ENCODE data around the gene C1QTNF9B.

The C1QTNF9B gene

DNA sequence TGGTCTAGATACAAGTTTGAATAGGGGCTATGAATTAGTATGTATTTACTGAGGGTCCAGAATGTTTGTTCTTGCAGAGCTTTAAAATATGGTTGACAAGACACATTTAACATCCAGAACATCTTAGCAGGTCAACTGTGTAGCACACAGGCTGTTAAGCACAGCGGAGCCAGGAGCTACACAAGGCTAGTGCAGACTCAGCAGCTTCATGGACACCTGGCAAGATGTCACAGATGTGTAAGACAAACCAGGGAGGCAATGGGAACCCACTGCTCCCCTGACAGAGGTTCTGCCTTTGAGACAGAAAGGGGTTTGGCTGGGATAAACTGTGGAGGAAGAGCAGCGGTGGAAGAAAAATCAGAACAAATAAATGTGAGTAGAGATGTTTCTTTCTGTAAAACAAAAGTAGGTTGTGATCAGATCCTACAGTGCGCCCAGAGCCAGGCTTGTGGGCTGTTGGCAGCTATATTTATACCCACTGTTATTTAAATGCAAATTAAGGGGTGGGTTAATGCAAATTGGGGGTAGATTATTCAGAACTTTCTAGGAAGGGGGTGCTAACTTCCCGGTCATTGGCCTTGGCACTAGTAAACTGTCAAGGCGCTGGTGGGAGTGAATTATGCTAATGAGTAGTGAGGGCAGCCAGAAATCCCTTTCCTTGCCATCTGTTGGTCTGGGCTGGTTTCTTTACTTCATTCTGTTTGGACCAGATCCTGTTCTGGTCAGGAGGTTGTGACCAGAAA, 41.1 kb downstream of the C1QTNF9B start:
- DNase-seq = no peak

GRCh38 chr13:23855360-23855759, 41.9 kb downstream of the C1QTNF9B start:
- no peak for DNase-seq

DNA sequence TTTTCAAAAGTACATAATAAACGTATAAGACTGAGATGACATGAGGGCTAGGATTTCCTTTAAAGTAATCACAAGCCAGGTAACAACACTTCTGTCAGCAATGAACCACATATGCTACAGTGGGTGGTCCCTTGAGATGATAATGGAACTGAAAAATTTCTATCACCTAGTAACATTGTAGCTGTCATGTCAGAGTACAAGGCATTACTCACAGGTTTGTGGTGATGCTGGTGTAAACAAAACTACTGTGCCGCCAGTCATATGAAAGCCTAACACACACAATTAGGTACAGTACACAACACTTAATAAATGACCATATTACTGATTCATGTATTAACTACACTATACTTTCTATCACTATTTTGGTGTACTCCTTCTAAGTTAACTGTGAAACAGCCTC, 45.0 kb downstream of the C1QTNF9B start:
- DNase-seq = no peak

DNA sequence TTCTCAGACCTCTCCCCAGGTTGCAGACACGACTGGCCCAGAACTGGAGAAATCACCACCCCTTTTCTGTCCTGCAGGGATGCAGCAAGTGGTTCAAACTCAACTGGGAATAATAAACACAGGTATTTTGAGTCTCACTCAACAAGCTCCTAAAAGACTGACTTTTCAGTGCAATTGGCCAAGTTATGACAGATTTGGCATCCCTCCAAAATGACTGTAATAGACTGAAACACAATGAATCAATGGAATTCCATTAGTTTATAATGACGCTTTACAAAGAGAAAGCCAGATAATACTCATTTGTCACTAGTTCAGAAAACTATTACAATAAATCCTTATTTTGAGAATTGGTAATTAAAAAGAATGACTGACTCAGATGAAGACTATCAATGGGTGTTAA, 46.2 kb downstream of the C1QTNF9B start:
- no peak for DNase-seq

DNA sequence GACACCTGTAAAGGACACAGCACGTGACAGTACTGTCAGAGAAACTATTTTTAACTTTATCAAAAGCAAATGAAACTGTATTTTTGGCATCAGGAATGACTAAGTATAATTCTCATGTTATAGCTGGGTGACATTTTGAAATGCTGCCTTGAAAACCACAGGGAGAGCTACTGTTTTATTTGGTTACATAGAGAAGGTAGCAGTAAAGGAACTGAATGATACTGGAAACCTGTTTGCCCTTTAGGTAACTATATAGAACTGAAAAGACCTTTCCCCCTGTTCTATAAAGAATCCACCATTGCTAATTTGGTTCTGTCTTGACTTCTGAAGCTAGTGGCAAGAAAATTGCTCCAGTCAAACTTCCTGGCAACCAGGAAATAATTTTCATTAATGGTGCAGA, 47.2 kb downstream of the C1QTNF9B start:
- DNase-seq = no peak

DNA sequence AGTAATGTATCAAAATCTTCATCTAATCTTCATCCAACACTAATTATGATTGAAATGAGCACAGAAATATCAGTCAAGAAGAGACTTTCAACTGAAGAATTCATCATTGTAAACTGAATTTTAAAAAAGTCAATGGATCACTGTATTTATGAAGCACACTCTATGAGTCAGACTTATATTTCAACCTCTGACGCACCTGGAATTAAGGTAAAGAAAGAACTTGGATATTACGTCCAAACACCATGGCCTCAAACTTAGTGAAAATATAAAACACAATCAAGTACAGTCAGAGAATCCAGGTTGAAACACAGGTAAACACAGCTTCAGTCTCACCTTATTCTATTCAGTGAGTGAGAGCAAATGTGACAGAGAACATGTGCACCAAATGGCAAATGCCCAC, 47.6 kb downstream of the C1QTNF9B start:
- DNase-seq = no peak

- DNase-seq = no peak
Observed at GRCh38 chr13:23848646-23849141, 48.6 kb downstream of the C1QTNF9B start.

GRCh38 chr13:23848019-23848418, 49.3 kb downstream of the C1QTNF9B start:
- DNase-seq = no peak

GRCh38 chr13:23847497-23847896, 49.8 kb downstream of the C1QTNF9B start:
- DNase-seq = no peak

- no peak for DNase-seq
Observed at GRCh38 chr13:23845105-23845725, 52.1 kb downstream of the C1QTNF9B start.

DNA sequence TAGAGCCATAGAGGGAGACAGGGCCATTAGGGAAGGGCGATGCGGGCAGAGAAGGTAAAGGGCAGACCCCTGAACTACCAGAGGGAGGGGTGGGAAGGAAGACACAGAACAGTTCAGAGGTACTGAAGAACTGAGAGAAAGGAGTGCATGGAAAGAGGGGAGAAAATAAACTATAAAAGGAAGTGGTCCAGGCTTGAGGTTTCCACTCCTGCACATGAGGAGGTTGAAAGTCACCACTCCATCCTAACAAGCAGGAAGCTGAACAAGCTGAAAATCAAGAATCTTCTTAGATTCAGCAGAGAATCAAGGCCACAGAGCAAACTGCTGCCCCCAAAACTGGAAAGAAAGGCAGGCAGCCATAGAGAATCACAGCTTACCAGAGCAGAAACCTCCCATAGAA, 53.2 kb downstream of the C1QTNF9B start:
- DNase-seq = no peak

GRCh38 chr13:23843436-23843835, 53.9 kb downstream of the C1QTNF9B start:
- no peak for DNase-seq

DNA sequence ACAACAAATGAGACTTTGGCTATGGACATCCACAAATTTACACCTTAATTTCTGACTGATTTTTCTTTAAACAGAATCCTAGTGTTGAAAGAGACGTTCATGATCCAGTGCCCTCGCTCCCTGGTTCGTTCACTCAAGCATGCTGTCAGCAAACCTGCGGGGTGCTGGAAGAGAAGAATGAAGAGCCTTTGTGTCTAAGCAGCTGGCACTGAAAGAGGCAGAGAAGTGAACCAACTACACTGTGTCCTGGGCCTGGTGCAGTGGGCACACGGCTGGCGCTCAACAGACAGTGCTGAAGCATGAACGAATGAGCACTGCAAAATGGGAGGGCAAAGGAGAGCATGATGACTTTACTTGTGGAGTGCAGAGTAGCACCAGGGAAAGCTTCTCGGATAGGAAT, 54.9 kb downstream of the C1QTNF9B start:
- no peak for DNase-seq
